Measurements from ENCODE around the gene HSH2D. TPM values are rescaled to one million over a fixed set of nuclear protein-coding genes. Genes with fewer than 3 reads are reported as not detected.

HSH2D gene
- total and polyA plus RNA-seq, 2 of the 13 experiments (the other 11 are each of a cell fraction or from before 2014, with no cell fraction given), result 0.69 to 3.2 TPM

- TF ChIP-seq PPARG (CRISPR knock-in tag; conservative IDR thresholded peaks at IDR 0.05) (no peak), NFKBIZ (CRISPR knock-in tag; IDR thresholded peaks at IDR 0.05) (0 out of 2 replicates have a peak, but pooled peaks have one; percentile 31), ZBTB33 (CRISPR knock-in tag; IDR thresholded peaks at IDR 0.05) (peak; percentile 65; the same call in 1 of the 2 replicates), ZSCAN30 (CRISPR knock-in tag; IDR thresholded peaks at IDR 0.05) (no peak), NCOA2 (CRISPR knock-in tag; IDR thresholded peaks at IDR 0.05) (peak; percentile 72), ETV6 (CRISPR knock-in tag; conservative IDR thresholded peaks at IDR 0.05) (no peak), SIN3B (IDR thresholded peaks at IDR 0.05; ENCODE audit: low read length) (no peak), NR2F1 (CRISPR knock-in tag; IDR thresholded peaks at IDR 0.05) (no peak), ATM (IDR thresholded peaks at IDR 0.05; ENCODE audit: borderline replicate concordance) (no peak), ZNF562 (CRISPR knock-in tag; IDR thresholded peaks at IDR 0.05; ENCODE audit: borderline replicate concordance) (no peak), ZNF274 (CRISPR knock-in tag; IDR thresholded peaks at IDR 0.05) (no peak), ZNF207 (IDR thresholded peaks at IDR 0.05; ENCODE audit: borderline replicate concordance) (no peak), HNF4G (IDR thresholded peaks at IDR 0.05; ENCODE audit: borderline replicate concordance, low read depth, low read length) (peak; percentile 99), HNF4G (CRISPR knock-in tag; IDR thresholded peaks at IDR 0.05; ENCODE audit: borderline replicate concordance, low read depth) (peak; percentile 97), ZNF280B (CRISPR knock-in tag; IDR thresholded peaks at IDR 0.05; ENCODE audit: borderline replicate concordance) (no peak), SUZ12 (IDR thresholded peaks at IDR 0.05; ENCODE audit: low read depth, low read length) (no peak), KLF11 (CRISPR knock-in tag; IDR thresholded peaks at IDR 0.05) (no peak), ZNF570 (CRISPR knock-in tag; IDR thresholded peaks at IDR 0.05; ENCODE audit: borderline replicate concordance) (no peak), XRCC5 (optimal IDR thresholded peaks at IDR 0.05; ENCODE audit: low read length) (peak; percentile 93), SAFB2 (CRISPR knock-in tag; IDR thresholded peaks at IDR 0.05; ENCODE audit: borderline replicate concordance, low read depth) (no peak), MTA1 (CRISPR knock-in tag; IDR thresholded peaks at IDR 0.05; ENCODE audit: borderline replicate concordance) (peak; percentile 62)
- TF ChIP-seq, protein P1, sequence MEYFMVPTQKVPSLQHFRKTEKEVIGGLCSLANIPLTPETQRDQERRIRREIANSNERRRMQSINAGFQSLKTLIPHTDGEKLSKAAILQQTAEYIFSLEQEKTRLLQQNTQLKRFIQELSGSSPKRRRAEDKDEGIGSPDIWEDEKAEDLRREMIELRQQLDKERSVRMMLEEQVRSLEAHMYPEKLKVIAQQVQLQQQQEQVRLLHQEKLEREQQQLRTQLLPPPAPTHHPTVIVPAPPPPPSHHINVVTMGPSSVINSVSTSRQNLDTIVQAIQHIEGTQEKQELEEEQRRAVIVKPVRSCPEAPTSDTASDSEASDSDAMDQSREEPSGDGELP (IDR thresholded peaks at IDR 0.05; ENCODE audit: borderline replicate concordance, low read depth), result peak; percentile 66; the same call in 1 of the 2 replicates
- TF ChIP-seq, protein P2, sequence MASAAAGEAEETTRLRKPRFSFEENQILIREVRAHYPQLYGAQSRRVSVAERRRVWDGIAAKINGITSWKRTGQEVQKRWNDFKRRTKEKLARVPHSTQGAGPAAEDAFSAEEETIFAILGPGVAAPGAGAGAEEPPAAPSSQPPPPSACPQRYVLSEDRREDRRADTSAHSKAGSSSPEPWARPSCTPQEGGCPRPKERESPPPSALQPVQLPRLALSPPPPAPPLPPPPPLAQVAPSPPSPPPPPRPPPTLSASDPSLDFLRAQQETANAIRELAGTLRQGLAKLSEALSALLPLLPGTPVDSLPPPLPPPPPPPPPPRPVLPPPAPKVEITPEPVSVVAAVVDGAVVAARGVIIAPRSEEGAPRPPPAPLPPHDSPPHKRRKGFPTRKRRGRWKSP (CRISPR knock-in tag; IDR thresholded peaks at IDR 0.05), result no peak
- TF ChIP-seq, protein P3, sequence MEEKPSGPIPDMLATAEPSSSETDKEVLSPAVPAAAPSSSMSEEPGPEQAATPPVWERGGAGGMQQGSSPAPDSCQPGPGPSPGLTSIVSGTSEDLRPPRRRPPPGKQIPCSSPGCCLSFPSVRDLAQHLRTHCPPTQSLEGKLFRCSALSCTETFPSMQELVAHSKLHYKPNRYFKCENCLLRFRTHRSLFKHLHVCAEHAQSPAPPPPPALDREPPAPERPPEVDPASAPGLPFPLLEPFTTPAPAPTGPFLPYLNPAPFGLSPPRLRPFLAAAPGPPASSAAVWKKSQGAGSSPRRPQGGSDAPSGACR (CRISPR knock-in tag; IDR thresholded peaks at IDR 0.05), result peak; percentile 68
These were observed 56.8 kb downstream of the HSH2D start (continued) for GRCh38 chr19:16200038-16201010.
